GM19463 (cell line): ENCODE data around the gene TSPAN9.

ENCODE experiments used
- ATAC-seq: cut with Tn5 transposase; IDR thresholded peaks from one replicate; pipeline ENCODE4 v1.9.1; 2021; ENCODE audit warnings: mild to moderate bottlenecking, moderate library complexity; ENCODE audit not compliant: unreplicated experiment

Gene TSPAN9

DNA sequence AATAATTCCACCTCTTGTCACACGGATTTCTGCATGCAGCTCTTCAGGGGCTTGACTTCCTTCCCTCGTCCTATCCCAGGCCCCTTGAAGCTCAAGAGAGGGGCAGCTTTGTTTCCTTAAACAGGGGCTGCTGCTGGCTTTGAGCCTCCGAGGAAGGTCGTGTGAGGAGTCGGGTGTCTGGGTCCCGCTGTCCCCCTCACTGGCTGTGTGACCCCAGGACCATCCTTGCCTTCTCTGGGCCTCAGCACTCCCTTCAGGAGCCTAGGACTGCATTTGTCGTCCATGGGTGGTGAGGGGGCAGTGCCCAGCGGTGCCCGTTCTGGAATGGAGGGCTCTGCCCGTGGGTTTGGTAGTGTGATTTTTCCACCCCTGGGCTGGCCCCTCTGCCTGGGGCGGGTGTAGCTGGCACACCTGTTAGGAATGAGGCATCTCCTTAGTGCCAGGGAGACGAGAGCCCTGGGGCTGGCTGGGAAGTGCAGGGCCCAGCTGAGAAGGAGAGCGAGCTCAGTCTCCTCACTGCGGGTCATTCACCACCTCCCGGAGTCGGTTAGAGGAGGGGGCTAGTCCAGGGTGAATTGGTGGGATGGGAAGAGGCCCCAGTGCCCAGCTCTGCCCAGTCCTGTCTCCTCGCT lies 60.8 kb downstream of the TSPAN9 start:
- ATAC-seq = no peak

DNA sequence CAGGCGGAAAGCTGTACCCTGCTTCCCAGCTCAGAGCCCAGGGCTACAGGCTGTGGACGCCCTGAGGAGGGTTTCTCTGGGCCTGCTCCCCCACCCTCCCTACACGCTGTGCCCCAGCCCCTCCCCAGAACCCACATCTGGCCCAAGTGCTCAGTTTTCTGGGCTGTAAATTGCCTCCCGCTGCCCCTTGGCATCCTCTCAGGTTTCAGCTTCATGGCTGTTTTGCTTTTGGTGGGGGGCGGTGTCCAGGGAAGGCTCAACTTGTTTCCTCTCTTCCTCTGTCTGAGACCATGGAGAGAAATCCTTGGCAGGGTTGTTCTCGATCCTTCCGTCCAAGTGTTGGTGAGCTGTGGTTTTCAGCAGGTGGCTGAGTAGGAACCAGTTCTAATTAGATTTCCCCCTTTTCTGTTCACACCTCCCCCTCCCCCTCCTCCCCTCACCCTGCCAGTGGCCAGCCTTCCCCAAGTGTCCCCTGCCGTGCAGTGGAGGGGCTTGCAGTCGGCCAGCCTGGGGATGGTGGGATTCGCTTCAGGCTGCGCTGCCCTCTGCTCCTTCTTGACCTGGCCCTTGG lies 61.8 kb downstream of the TSPAN9 start:
- ATAC-seq = no peak

DNA sequence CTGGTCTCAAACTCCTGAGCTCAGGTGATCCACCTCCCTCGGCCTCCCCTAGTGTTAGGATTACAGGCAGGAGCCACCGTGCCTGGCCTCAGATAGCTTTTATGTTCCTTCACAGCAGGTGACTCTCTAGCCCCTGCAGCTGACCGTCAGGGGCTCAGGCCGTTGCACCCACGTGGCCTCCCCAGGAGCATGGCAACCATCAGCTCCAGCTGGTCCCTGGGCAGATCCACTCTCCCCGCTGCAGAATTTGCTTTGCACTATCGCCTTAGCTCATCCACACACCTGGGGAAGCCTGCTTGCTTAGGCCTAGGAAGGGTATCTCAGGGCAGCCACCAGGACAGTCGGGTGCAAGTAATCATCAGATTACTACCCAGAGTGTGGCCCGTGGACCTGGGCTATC lies 62.6 kb downstream of the TSPAN9 start:
- ATAC-seq = no peak

DNA sequence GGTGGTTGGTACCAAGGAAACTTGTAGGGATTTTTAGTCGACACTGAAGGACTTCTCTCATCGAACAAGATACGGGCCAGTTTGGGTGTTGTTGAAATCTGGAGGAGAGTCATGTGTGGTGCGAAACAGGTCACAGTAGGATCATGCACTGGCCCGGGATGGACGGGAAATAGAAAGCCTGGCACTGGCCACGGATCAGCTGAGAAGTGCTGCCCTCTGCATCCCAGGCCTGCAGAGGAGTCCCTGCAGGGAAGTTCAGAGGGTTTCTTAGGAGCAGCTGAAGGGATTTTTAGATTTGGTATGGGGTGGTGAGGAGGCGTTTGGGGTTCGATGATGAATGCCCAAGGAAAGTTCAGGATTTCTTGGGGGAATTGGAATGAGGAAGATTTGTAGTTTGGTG lies 63.1 kb downstream of the TSPAN9 start:
- no peak for ATAC-seq

DNA sequence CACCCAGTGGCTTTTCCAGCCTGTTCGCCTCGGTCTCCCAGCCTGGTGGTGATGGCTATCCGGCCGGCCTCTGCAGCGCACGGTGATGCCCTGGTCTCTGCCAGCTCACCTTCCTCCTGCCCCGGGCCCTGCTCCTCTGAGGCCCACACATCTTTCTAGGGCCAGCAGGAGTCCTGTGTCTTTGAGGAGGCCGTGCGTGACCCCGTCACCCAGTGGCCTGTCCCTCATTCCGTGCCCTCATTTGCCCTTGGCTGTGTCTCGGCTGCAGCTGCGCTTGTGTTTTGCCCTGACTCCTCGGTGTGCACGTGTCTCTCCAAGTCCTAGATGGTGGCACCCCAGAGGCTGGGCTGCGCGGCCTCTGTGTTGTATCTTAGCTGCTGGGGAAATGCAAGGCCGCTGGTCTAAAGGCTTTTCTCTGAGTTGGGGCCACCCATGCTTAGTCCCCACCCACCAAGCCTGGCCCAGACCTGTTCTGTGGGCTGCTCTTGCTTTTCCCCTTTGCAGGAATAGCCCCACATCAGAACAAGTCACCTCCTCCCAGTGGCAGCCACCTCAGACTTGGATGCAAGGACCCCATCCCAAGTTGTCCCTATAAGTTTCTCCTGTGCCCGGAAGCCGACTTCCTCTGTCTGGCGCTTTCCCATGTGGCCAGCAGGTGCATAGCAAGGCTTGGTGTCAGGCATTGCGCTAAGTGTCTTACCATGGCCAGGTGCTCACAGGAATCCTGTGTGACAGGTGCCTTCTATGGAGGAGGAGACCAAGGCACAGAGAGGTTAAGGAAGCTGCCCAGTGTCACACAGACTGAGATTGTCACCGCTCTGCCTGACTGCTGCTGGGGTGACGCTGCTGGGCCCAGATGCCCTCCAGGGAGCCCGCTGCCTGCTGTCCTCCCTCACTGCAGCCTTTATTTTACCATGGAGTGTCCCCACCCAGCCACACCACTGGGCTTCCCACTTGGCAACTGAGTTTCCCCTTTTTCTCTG lies 64.5 kb downstream of the TSPAN9 start:
- no peak for ATAC-seq

DNA sequence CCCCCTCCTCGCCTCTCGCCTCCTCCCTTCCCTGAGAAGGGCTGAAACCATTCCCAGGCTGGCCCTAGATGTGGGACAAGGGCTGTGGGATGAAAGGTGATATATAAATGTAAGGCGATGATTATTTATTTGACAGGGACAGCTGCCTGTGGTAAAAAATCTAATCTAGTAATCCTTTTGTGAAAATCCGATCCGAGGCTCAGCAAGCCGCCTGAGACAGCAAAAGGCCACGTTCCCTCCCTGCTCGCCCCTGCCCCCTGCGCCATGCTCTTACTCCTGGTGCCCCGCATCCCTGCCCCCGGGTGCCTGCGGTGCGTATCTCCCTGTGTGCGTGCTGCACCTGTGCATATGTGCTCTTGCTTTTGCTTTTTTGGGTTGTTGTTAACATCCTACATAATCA lies 65.2 kb downstream of the TSPAN9 start:
- ATAC-seq = no peak

DNA sequence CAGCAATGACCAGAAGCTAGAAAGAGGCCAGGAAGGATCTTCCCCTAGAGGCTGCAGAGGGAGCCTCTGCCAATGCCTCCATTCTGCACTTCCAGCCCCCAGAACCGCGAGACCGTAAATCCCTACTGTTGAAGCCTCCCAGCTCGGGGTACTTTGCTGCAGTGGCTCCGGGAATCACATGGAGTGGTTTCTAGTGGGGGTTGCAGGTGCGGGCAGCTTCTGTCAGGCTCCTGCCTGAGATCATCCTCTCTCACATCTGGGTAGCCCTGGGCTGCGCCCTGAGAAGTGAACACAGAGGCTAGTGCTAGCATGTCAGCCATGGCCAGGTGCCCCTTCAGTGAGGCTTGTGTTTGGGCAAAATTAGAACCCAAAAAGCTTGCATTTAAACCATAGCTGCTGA lies 67.3 kb downstream of the TSPAN9 start:
- ATAC-seq = no peak

DNA sequence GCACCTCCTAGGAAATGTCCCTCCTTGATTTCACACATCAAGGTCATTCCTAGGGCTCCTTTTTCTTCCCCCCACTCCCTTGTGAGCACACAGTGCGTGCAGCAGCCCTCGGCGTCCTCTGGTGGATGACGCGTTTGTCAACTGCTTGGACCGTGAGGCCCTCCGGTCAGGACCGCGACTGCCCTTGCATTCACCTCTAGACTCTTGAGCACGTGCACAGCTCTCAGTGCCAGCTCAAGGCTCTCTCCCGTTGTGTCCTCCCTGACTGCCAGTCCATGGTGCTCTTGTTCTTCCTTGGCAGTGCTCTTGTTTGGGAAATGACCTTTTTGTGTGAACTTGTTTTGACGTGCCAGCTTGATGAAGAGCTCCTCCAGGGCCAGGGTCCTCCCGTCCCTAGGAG lies 67.9 kb downstream of the TSPAN9 start:
- no peak for ATAC-seq

DNA sequence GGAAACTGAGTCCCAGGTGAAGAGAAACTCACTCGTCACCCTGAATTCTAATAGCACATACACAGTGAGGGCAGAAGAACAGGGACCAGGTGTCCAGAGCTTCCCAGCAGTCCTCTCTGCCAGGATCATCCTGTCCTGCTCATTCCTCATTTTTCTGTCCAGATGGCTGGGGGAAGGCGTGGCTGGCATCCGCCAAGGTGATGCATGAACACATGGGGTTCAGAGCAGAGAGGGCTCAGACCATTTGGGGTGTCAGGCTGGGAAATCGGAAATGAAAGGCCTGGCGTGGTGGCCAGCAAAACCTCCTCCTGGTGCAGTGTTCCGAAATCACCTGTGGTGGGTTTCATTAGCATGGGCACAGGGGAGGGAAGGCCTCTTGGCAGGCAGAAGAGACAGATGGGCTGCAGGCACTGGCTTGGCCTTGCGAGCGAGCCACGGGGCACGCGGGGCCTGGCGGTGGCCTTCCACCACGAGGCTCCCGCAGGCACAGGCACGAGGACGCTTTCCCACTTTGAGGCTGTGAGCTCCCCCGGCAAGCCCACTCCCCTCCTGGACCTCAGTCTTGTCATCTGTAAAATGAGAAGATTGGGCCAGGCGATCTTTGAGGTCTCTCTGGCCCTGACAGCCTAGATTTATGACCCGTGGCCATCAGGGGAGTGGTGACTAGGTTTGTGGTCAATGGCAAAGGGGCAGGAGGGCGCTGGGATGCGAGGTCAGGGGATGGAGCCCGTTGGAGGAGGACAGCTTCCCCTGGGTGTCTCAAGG lies 68.5 kb downstream of the TSPAN9 start:
- no peak for ATAC-seq

DNA sequence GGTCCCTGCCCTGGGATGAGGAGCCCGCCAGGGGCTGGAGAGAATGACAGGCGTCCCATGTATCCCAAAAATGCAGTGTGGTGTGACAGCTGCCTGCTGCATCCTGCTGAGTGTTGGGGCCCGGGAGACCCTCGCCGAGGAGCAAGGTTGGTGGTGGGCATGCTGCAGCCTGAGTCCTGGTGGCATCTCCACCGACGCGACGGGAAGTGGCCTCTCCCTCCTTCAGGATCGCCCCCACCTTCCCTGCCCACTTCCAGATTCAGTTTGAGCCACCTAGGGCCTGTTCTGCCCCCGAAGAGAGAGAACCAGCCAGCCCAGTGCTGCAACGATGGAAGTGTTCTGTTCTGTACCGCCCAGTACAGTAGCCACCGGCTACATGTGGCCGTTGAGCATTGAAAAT lies 70.1 kb downstream of the TSPAN9 start:
- ATAC-seq = no peak

DNA sequence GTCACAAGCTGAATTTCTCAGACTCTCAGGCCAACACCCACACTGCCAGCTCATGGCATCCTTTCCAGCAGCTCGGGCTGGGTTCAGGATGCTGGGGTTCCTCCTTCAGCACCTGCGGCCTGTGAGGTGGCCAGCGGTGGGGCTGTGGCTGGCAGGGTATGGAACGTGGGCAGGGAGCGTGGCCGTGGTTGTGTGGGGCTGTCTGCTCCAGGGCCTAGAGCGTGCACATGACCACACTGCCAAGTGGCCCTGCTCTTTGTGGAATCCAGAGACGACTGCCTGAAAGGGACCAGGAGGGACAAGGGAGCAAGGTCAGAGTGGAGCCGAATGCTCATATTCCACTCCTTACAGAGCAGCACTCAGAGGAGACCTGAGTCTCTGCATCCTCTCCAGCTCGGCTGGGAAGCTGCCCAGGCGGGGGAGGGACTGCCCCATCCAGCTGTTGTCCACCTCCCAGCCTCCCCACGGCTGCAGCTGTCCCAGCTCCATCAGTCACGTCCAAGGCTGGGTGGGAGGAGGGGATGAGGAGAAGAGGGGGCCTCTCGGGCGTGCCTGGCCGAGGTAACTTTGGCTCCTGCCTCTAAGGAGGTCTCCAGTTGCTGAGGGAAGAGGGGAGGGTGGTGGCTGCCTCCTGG lies 71.3 kb downstream of the TSPAN9 start:
- no peak for ATAC-seq

DNA sequence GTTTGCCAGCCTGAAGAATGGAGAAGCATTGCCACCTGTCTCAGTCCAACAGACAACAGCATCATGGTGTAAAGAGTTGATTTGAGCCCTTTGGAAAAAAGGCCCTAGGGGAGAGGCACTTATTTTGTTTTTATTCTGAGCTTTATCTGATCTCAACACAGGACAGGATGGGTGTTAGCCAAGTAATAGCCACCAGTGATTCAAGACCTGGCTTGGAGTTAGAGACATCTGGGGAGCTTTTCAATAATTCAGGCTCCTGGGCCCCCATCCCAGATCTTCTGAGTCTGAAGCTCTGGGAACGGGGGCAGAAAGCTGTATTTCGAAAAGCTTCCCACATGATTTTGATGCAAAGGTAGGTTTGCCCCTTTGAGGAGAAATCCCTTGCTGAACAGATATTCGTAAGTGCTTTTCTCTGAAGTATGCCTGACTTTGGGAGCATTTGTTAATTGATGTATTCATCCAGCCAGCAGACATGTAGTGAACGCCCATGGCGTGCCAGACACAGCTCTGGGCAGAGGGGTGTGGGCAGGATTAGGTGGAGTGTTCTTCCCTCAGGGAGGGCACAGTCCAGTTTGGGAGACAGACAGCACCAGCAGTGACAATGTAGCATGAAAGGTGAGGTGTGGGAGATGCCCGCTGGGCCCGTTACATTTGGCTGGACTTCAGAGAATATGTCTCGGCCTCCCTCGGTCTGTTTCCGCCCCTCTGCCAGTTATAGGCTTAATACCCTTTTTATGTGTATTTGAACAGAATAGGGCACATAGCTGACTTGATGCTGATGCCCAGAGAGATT lies 72.5 kb downstream of the TSPAN9 start:
- ATAC-seq = no peak

DNA sequence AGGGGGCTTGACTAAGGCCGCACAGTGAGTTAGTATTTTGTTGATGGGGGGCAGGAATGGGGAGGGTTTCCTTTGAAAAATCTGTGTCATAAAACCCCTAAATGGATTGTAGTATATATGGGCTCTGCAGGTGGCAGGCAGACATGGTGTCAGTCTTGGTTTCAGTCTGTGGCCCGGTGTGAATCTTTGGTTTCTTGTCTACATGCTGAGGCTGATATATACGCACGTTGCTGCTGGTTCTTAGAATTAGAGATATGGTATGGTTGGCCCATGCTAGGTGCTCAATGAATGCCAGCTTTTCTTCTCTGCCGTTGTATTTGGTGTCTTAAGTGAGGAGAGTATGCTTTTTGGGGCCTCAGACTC lies 73.1 kb downstream of the TSPAN9 start:
- no peak for ATAC-seq

DNA sequence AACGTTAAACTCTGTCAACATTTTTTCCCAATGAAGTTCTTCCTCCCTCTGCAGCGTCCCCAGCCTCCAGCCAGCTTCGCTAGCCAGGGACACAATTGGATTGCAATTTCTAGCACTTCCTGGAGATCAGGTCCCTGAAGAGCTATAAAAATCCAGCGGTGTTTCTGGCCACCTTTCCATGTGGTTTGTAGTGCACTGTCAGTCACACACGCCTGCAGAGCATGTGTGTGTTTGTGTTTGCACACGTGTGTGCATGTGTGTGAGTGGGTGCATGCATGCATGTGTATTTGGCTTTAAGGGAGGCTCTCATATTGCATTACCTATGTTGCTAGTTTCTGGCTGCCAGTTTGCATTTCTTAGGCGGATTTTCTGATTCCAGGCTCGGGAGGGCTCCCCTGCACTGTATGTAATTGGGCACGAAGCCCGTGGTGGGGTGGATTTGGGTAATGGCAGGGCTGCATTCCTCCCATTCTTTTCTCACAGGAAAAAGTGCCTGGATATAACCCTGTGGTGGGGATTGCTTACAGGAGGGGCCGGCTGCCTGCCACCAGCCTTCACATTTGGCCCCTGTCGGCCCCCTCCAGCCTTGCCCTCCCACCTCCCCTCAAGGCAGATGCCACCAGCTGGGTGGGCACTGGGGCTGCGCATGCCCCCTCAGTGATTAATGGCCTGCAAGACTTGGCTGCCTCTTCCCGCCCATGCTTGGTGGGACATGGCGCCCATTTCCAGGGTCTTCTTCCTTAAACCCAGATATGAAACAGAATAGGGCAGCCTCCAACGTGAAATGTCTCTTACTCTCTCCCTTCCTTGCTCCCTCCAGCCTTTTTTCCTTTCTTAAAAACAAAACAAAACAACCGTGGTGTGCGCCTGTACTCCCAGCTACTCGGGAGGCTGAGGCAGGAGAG lies 74.0 kb downstream of the TSPAN9 start:
- ATAC-seq = no peak

DNA sequence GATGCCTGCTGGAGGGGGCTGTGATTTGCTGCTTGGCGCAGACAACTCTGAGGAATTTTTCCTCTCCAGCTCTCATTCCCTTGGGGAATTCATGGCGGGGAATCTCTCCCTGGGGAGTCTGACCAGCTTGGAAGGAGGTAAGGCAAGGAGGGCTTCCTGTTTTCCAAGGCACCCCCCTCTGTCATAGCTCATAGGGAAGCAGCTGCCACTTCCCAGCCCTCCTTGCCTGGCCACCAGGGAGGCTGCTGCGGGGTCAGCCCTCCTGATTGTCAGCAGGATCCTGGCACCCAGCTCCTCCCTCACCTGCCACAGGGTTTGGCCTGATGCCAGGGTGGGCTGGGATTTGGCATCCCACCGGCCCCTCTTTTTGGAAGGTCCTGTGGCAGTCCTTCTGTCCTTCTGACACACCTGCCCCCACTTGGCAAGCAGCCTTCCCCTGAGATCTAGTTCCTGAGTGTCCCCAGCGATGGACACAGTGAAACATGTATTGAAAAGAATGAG lies 74.9 kb downstream of the TSPAN9 start:
- ATAC-seq = no peak

DNA sequence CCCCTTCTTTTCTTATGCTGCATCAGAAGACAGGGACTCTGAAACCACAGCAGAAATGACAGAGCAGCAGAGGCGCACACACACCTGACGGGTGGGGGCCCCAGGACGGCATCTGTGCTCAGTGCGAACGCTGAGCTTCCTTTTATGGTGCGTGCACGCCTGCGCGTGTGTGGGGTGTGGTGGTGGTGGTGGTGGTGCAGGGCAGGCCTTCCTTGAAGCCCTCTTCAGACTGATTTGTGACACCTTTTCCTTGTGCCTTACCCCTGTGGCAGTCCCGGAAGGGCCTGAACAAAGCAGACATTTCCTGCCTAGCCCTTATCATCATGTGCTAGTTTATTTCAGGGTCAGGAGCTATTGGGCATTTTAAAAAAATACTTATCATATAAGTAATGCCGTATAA lies 75.7 kb downstream of the TSPAN9 start:
- no peak for ATAC-seq

DNA sequence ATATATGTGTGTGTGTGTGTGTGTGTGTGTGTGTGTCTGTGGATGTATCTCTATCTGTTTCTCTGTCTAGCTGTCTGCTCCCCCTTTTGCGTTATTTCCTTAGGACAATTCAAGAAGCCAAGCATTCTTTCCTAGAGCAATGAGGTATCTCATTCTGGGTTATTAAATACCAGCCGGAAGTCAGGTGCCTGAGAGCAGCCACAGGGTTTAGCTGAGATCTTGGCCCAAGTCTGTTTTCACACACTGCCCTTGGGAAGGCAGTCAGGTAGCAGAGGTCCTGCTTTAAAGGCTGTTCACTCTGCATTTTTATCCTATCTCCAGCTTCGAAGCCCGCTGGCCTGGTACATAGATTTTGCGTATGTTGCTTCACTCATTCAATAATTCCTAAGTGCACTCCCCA lies 76.8 kb downstream of the TSPAN9 start:
- no peak for ATAC-seq

DNA sequence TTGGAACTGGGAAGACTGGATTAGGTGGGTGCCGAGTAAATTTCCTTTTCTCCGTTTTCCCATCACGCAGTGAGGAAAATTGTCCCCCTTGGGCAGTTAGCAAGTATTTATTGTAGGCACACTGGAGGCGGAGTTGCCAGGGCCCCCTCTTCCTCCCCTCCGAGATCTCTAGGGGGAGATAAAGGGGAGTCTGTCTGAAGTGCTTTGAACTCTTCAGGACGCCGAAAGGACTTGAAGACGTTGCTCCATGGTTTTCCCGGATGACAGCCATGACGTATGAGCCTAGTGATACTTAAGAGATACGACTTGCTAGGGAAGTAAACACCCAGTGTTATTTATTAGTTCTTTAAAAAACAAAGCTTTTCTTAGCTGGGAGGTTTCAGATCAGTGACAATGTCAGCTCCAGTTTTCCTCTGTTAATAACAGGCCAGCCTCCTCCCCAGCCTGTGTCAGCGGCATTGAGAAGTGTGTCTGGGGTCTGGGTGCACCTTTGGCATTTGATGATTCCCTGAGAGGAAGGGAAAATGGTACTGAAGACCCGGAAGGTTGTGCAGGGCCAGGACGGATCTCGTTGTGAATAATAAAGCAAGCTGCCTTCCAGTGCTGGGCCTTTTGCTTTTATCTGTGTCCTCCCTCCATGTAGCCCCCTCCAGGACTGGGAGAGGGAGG lies 78.7 kb downstream of the TSPAN9 start:
- no peak for ATAC-seq
